Activated T-helper 1 cell treated with anti-CD3 and anti-CD28 coated beads, Interleukin-12 subunit alpha, Interleukin-12 subunit beta, Interleukin-2, Interleukin-4 antibody, amounts not matched to agents 30 ng/mL and 10 ng/mL and 1 ng/mL, durations not matched to agents 14 hours and 24 hours and 36 hours (primary cell): ENCODE results near the gene MGLL. TPM values are rescaled to one million over a fixed set of nuclear protein-coding genes. Genes with fewer than 3 reads are reported as not detected.
A peak's percentile ranks its signal among the peaks of the same experiment; 100 is the strongest.

Experiments used
- DNase-seq: peaks from one replicate; pipeline ENCODE4 v3.0.0; 2021; ENCODE audit warnings: low spot score
- H3K27ac Mint-ChIP-seq: one replicate; pipeline ENCODE4 v1.8.0; 2021; ENCODE audit warnings: mild to moderate bottlenecking, mixed read lengths
- H3K27me3 Mint-ChIP-seq: one replicate; pipeline ENCODE4 v1.8.0; 2022; ENCODE audit warnings: mild to moderate bottlenecking, moderate library complexity, mixed read lengths; ENCODE audit not compliant: insufficient read depth
- H3K36me3 Mint-ChIP-seq: one replicate; pipeline ENCODE4 v1.8.0; 2021; ENCODE audit warnings: low read depth, mixed read lengths
- H3K4me1 Mint-ChIP-seq: one replicate; pipeline ENCODE4 v1.8.0; 2021; ENCODE audit warnings: low read depth, mixed read lengths
- H3K4me3 Mint-ChIP-seq: one replicate; pipeline ENCODE4 v1.8.0; 2021; ENCODE audit warnings: mild to moderate bottlenecking, moderate library complexity, mixed read lengths
- H3K9me3 Mint-ChIP-seq: one replicate; pipeline ENCODE4 v1.8.0; 2021; ENCODE audit warnings: mixed read lengths
- intact Hi-C: fragments of 100-400 bp; cut with micrococcal nuclease; formaldehyde crosslinking; loops from one replicate; pipeline ENCODE4 v1.15.1; 2024
- total RNA-seq: library from RNA; stranded (reverse); gene quantifications from 2 replicates; pipeline ENCODE4 v1.2.3, GENCODE V29; 2022

MGLL gene
- total RNA-seq, 1 donor from 2014 or later: 2.2 TPM

GRCh38 chr3:127759826-127760225 lies 62.5 kb downstream of the MGLL start:
- peaks cover 20% of the 10 kb centered on the region for H3K4me1 Mint-ChIP-seq
- DNase-seq: no peak
- no peaks in the 10 kb centered on the region for H3K9me3 Mint-ChIP-seq
- no peak overlapping the region for H3K4me3 Mint-ChIP-seq
- no peaks in the 10 kb centered on the region for H3K36me3 Mint-ChIP-seq
- H3K27ac Mint-ChIP-seq: no peak overlapping the region
- peaks cover 6% of the 10 kb centered on the region for H3K27me3 Mint-ChIP-seq
- intact Hi-C loops: no loop called here

GRCh38 chr3:127758013-127758412 lies 64.3 kb downstream of the MGLL start:
- no peak for DNase-seq
- H3K4me3 Mint-ChIP-seq: no peak overlapping the region
- H3K27ac Mint-ChIP-seq: no peak overlapping the region
- peaks cover 6% of the 10 kb centered on the region for H3K27me3 Mint-ChIP-seq
- no peaks in the 10 kb centered on the region for H3K9me3 Mint-ChIP-seq
- H3K36me3 Mint-ChIP-seq: no peaks in the 10 kb centered on the region
- peaks cover 31% of the 10 kb centered on the region for H3K4me1 Mint-ChIP-seq
- intact Hi-C loops: no loop called here

GRCh38 chr3:127755305-127755681 lies 67.0 kb downstream of the MGLL start:
- Mint-ChIP-seq H3K27ac (no peak overlapping the region), H3K4me3 (no peak overlapping the region), H3K36me3 (no peaks in the 10 kb centered on the region), H3K9me3 (no peaks in the 10 kb centered on the region), H3K27me3 (peaks cover 6% of the 10 kb centered on the region), H3K4me1 (peaks cover 38% of the 10 kb centered on the region)
- DNase-seq: no peak
- intact Hi-C loops: no loop called here

GRCh38 chr3:127754411-127755304 lies 67.7 kb downstream of the MGLL start:
- no peak for DNase-seq
- Mint-ChIP-seq H3K36me3 (no peaks in the 10 kb centered on the region), H3K4me1 (peaks cover 41% of the 10 kb centered on the region), H3K27me3 (peaks cover 8% of the 10 kb centered on the region), H3K9me3 (no peaks in the 10 kb centered on the region), H3K4me3 (peak overlapping the region; percentile 43), H3K27ac (peak overlapping the region; percentile 73)
- intact Hi-C loops: no loop called here

GRCh38 chr3:127753898-127754410 lies 68.4 kb downstream of the MGLL start:
- Mint-ChIP-seq H3K4me1 (peaks cover 41% of the 10 kb centered on the region), H3K9me3 (no peaks in the 10 kb centered on the region)
- intact Hi-C loops: no loop called here

GRCh38 chr3:127753338-127753737 lies 69.0 kb downstream of the MGLL start:
- H3K27me3 Mint-ChIP-seq: peaks cover 8% of the 10 kb centered on the region
- H3K9me3 Mint-ChIP-seq: no peaks in the 10 kb centered on the region
- DNase-seq: no peak
- H3K4me1 Mint-ChIP-seq: peaks cover 41% of the 10 kb centered on the region
- no peak overlapping the region for H3K4me3 Mint-ChIP-seq
- no peaks in the 10 kb centered on the region for H3K36me3 Mint-ChIP-seq
- no peak overlapping the region for H3K27ac Mint-ChIP-seq
- intact Hi-C loops: no loop called here

More at GRCh38 chr3:127753898-127754410, 68.4 kb downstream of the MGLL start:
- peaks cover 8% of the 10 kb centered on the region for H3K27me3 Mint-ChIP-seq
- no peak for DNase-seq
- no peak overlapping the region for H3K4me3 Mint-ChIP-seq
- H3K27ac Mint-ChIP-seq: peak overlapping the region; percentile 26
- no peaks in the 10 kb centered on the region for H3K36me3 Mint-ChIP-seq

GRCh38 chr3:127751782-127752181 lies 70.5 kb downstream of the MGLL start:
- Mint-ChIP-seq H3K4me1 (peaks cover 41% of the 10 kb centered on the region), H3K36me3 (no peaks in the 10 kb centered on the region), H3K27me3 (peaks cover 4% of the 10 kb centered on the region), H3K27ac (no peak overlapping the region), H3K9me3 (no peaks in the 10 kb centered on the region), H3K4me3 (no peak overlapping the region)
- DNase-seq: no peak
- intact Hi-C loops: no loop called here

- Mint-ChIP-seq H3K9me3 (no peaks in the 10 kb centered on the region), H3K27ac (no peak overlapping the region), H3K4me3 (no peak overlapping the region), H3K27me3 (peaks cover 4% of the 10 kb centered on the region), H3K4me1 (peaks cover 39% of the 10 kb centered on the region), H3K36me3 (no peaks in the 10 kb centered on the region)
- intact Hi-C loops: no loop called here
- DNase-seq: no peak
These were observed 71.1 kb downstream of the MGLL start for GRCh38 chr3:127751163-127751621.

- no peak for DNase-seq
- Mint-ChIP-seq H3K4me1 (peaks cover 31% of the 10 kb centered on the region), H3K27ac (peak overlapping the region; percentile 37), H3K4me3 (no peak overlapping the region), H3K36me3 (no peaks in the 10 kb centered on the region), H3K27me3 (peaks cover 4% of the 10 kb centered on the region), H3K9me3 (no peaks in the 10 kb centered on the region)
- intact Hi-C loops: no loop called here
These were observed 71.9 kb downstream of the MGLL start for GRCh38 chr3:127750226-127751031.

- H3K36me3 Mint-ChIP-seq: no peaks in the 10 kb centered on the region
- H3K27me3 Mint-ChIP-seq: peaks cover 2% of the 10 kb centered on the region
- H3K9me3 Mint-ChIP-seq: no peaks in the 10 kb centered on the region
- no peak overlapping the region for H3K4me3 Mint-ChIP-seq
- DNase-seq: no peak
- H3K27ac Mint-ChIP-seq: no peak overlapping the region
- H3K4me1 Mint-ChIP-seq: peaks cover 25% of the 10 kb centered on the region
- intact Hi-C loops: no loop called here
These were observed 72.5 kb downstream of the MGLL start for GRCh38 chr3:127749787-127750225.

GRCh38 chr3:127749361-127749760 lies 73.0 kb downstream of the MGLL start:
- Mint-ChIP-seq H3K4me1 (peaks cover 20% of the 10 kb centered on the region), H3K4me3 (no peak overlapping the region)

GRCh38 chr3:127748754-127749327 lies 73.5 kb downstream of the MGLL start:
- no peak overlapping the region for H3K27ac Mint-ChIP-seq
- H3K4me3 Mint-ChIP-seq: no peak overlapping the region
- H3K4me1 Mint-ChIP-seq: peaks cover 15% of the 10 kb centered on the region
- no peaks in the 10 kb centered on the region for H3K36me3 Mint-ChIP-seq
- peaks cover 2% of the 10 kb centered on the region for H3K27me3 Mint-ChIP-seq
- intact Hi-C loops: no loop called here
- no peaks in the 10 kb centered on the region for H3K9me3 Mint-ChIP-seq
- DNase-seq: no peak

More at GRCh38 chr3:127749361-127749760, 73.0 kb downstream of the MGLL start:
- intact Hi-C loops: no loop called here
- no peak for DNase-seq
- Mint-ChIP-seq H3K9me3 (no peaks in the 10 kb centered on the region), H3K27me3 (peaks cover 2% of the 10 kb centered on the region), H3K36me3 (no peaks in the 10 kb centered on the region), H3K27ac (no peak overlapping the region)
